GM12878 (cell line): ENCODE results near the gene HCN3. TPM values are rescaled to one million over a fixed set of nuclear protein-coding genes. Genes with fewer than 3 reads are reported as not detected.

Experiments
- ATAC-seq: fragments of 200-7000 bp; cut with Tn5 transposase; 3 replicates; pipeline ENCODE4 v1.9.1; 2020; ENCODE audit warnings: mild to moderate bottlenecking, moderate library complexity
- BruUV-seq: library from RNA; stranded (reverse); fragments of 400-500 nt; replicated peaks from 2 replicates; lab custom pipeline; 2021; lab: Mats Ljungman, UMichigan
- CTCF ChIA-PET: fragments of 300-600 bp; sonication (Branson Sonifier 250); formaldehyde crosslinking; extraction: SDS; loops from one replicate; lab custom pipeline; 2021; ENCODE audit warnings: inconsistent platforms; lab: Yijun Ruan, JAX
- POLR2A ChIA-PET: fragments of 350-600 bp; formaldehyde crosslinking; extraction: SDS; loops from one replicate; lab custom pipeline; 2021; ENCODE audit warnings: inconsistent platforms; lab: Charles Lee
- RAD21 ChIA-PET: fragments of 300-600 bp; sonication (Branson Sonifier 250); formaldehyde crosslinking; loops from one replicate; lab custom pipeline; 2023; ENCODE audit warnings: antibody characterized with exemption; ENCODE audit not compliant: unreplicated experiment; lab: Charles Lee
- SMC1A ChIA-PET: fragments of 300-600 bp; sonication (Branson Sonifier 250); formaldehyde crosslinking; loops from one replicate; lab custom pipeline; 2023; ENCODE audit not compliant: unreplicated experiment, uncharacterized antibody; lab: Charles Lee
- DNase-seq: peaks from one replicate; pipeline ENCODE4 v3.0.0-alpha.2; 2011; ENCODE audit warnings: low read depth, low spot score
- FAIRE-seq: peaks from 3 replicates; lab custom pipeline; 2011; peaks lifted over from hg19 to GRCh38; lab: Jason Lieb, UNC
- H2AFZ ChIP-seq: 2 replicates; pipeline ENCODE4 v1.6.0; 2011; ENCODE audit warnings: low read depth, low read length, control low read depth; ENCODE audit not compliant: control insufficient read depth
- H3K27ac ChIP-seq: 2 replicates; pipeline ENCODE4 v1.5.1; 2011; ENCODE audit warnings: control low read depth; ENCODE audit not compliant: control insufficient read depth, insufficient read depth
- H3K27me3 ChIP-seq, 2 experiments: replicated peaks in 1 of 2; 2 replicates each; pipeline versions ENCODE4 v1.6.0 to v1.6.1; 2011; ENCODE audit warnings: low read length in 1 of 2; ENCODE audit not compliant: control insufficient read depth in 2 of 2, insufficient read depth in 2 of 2
- H3K36me3 ChIP-seq, 2 experiments: 2 replicates each; pipeline ENCODE4 v1.5.1; 2011; ENCODE audit warnings: low read length in 1 of 2; ENCODE audit not compliant: control insufficient read depth in 2 of 2, insufficient read depth in 2 of 2
- H3K4me1 ChIP-seq: 2 replicates; pipeline ENCODE4 v1.6.1; 2011; ENCODE audit warnings: mild to moderate bottlenecking, low read length, moderate library complexity, mixed read lengths; ENCODE audit not compliant: control insufficient read depth, insufficient read depth
- H3K4me2 ChIP-seq: 2 replicates; pipeline ENCODE4 v1.6.0; 2011; ENCODE audit warnings: control low read depth; ENCODE audit not compliant: control insufficient read depth, insufficient read depth
- H3K4me3 ChIP-seq: fragments of 200-600 bp; sonication (generic); 2 replicates; pipeline ENCODE4 v1.5.1; 2016
- H3K79me2 ChIP-seq: 2 replicates; pipeline ENCODE4 v1.6.0; 2011; ENCODE audit warnings: low read length; ENCODE audit not compliant: control insufficient read depth, insufficient read depth
- H3K9ac ChIP-seq: 2 replicates; pipeline ENCODE4 v1.8.0; 2011; ENCODE audit warnings: low read length, control low read depth, mixed read lengths; ENCODE audit not compliant: control insufficient read depth, insufficient read depth
- H3K9me3 ChIP-seq: replicated peaks from 3 replicates; pipeline ENCODE4 v1.5.1; 2011; ENCODE audit warnings: mild to moderate bottlenecking, low read length; ENCODE audit not compliant: control insufficient read depth, insufficient read depth
- H4K20me1 ChIP-seq: 2 replicates; pipeline ENCODE4 v1.6.0; 2011; ENCODE audit not compliant: control insufficient read depth, insufficient read depth
- HCFC1 ChIP-seq: fragments of 150-350 bp; IDR thresholded peaks from 2 replicates; pipeline ENCODE4 v1.6.1; 2014; ENCODE audit warnings: low read length
- SIX5 ChIP-seq: IDR thresholded peaks from 2 replicates; pipeline ENCODE4 v1.6.1; 2011; ENCODE audit warnings: mild to moderate bottlenecking, low read depth, low read length, moderate library complexity; ENCODE audit not compliant: severe bottlenecking
- WGBS: methylation state at CpG from one replicate; pipeline ENCODE4 v1.1.6; 2016; ENCODE audit warnings: low lambda C conversion rate; ENCODE audit not compliant: insufficient replicate concordance, insufficient coverage; ENCODE audit errors: missing lambda C conversion rate; 5-methylcytosine and 5-hydroxymethylcytosine counted together
- in situ Hi-C: fragments of 300-500 bp; cut with MboI; formaldehyde crosslinking; loops from 9 replicates; pipeline ENCODE4 v1.14.3; 2018; ENCODE audit warnings: mixed read lengths
- intact Hi-C: fragments of 100-400 bp; cut with micrococcal nuclease; formaldehyde crosslinking; loops from one replicate; pipeline ENCODE4 v1.14.2; 2022; ENCODE audit not compliant: unreplicated experiment
- polyA plus RNA-seq, 11 experiments: library from polyadenylated mRNA; depleted of rRNA in 4 of 11; unstranded in 6 of 11; stranded (reverse) in 5 of 11; fragments of >200 nt; fragmentation: Nextera tagmentation in 4 of 11; fragmentation: Illumina TruSeq in 1 of 11; extraction: Ambion mirVana in 4 of 11; extraction: Trizol in 1 of 11; gene quantifications; 1 replicate in 1 of 11; 2 replicates in 10 of 11; pipeline versions ENCODE4 v1.2.1 to v1.2.3, GENCODE V29; 2011 to 2016; ENCODE audit warnings: inconsistent platforms in 2 of 11, missing spikeins in 2 of 11, low read depth in 1 of 11
- total RNA-seq, 4 experiments: library from RNA; depleted of rRNA in 3 of 4; stranded (reverse); fragments of >200 nt in 3 of 4; fragmentation: Illumina TruSeq in 1 of 4; extraction: Trizol in 1 of 4; gene quantifications; 2 replicates each; pipeline versions ENCODE4 v1.2.1 to v1.2.3, GENCODE V29; 2013 to 2021
- TF ChIP-seq, protein P1 (sequence below): fragments of 450-650 bp; IDR thresholded peaks from 2 replicates; pipeline ENCODE4 v1.6.1; 2017; ENCODE audit warnings: mild to moderate bottlenecking, low read depth, inconsistent platforms; ENCODE audit not compliant: poor library complexity, severe bottlenecking
- TF ChIP-seq, protein P2 (sequence below), 3 experiments: IDR thresholded peaks in 2 of 3; conservative IDR thresholded peaks in 1 of 3; 2 replicates each; pipeline ENCODE4 v1.5.1; 2011; ENCODE audit warnings: low read depth in 3 of 3, low read length in 3 of 3, mild to moderate bottlenecking in 3 of 3, control low read depth in 2 of 3, moderate library complexity in 2 of 3, inconsistent platforms in 1 of 3, mixed read lengths in 1 of 3; ENCODE audit not compliant: control insufficient read depth in 2 of 3, insufficient read depth in 1 of 3; ENCODE audit errors: extremely low read depth in 1 of 3

Gene HCN3
- total and polyA plus RNA-seq, 10 of the 15 experiments (the other 5 are each of a cell fraction or from before 2014, with no cell fraction given): 0.08 to 4.1 (median 1.8) TPM

DNA sequence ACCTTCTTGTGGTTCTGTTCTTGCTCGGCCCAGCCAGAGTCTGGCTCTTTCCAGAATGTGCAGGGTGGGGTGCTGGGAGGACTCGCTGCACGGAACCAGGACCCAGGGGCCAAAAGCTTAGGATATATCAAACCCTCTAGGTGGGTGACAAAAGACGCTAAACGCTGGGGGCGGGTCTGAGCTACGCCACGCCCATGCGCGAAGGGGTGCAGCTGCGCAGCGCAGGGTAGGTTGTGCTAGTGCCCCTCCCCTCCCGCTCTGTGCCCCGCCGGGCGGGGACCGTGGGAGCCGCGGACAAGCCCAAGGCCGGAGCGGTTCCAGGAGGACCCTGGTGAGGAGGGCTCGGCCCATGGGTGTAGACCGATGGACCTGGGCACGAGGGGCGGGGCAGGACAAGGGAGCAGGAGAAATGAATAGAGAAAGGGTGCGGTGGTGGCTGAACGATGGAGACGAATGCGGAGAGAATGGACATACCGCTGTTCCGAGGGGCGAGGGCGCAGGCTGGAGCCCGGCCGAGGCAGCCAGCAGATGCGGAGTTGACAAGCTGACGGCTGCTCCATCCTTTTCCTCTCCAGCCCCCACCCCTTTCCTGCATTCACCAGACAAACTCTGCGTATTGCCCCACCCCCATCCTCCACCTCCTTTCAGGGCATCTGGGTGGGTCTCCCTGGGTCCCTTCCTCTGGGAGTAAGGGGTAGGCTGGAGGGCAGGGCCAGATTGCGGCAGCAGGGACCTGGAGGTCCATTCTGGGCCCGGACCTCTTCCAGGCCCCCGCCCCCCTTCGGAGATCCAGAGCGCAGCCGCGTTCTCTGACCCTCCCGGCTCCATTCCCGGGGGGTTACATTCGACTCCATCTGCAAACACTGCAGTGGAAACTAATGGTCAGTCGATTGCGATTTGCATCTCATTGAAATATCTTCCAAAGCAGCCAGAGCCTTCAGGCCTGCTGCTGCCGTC, 43.7 kb downstream of the HCN3 start, which contains the start of gene RUSC1 (continued):
- TF ChIP-seq, protein P1, sequence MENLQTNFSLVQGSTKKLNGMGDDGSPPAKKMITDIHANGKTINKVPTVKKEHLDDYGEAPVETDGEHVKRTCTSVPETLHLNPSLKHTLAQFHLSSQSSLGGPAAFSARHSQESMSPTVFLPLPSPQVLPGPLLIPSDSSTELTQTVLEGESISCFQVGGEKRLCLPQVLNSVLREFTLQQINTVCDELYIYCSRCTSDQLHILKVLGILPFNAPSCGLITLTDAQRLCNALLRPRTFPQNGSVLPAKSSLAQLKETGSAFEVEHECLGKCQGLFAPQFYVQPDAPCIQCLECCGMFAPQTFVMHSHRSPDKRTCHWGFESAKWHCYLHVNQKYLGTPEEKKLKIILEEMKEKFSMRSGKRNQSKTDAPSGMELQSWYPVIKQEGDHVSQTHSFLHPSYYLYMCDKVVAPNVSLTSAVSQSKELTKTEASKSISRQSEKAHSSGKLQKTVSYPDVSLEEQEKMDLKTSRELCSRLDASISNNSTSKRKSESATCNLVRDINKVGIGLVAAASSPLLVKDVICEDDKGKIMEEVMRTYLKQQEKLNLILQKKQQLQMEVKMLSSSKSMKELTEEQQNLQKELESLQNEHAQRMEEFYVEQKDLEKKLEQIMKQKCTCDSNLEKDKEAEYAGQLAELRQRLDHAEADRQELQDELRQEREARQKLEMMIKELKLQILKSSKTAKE: no peak
- TF ChIP-seq HCFC1: no peak

DNA sequence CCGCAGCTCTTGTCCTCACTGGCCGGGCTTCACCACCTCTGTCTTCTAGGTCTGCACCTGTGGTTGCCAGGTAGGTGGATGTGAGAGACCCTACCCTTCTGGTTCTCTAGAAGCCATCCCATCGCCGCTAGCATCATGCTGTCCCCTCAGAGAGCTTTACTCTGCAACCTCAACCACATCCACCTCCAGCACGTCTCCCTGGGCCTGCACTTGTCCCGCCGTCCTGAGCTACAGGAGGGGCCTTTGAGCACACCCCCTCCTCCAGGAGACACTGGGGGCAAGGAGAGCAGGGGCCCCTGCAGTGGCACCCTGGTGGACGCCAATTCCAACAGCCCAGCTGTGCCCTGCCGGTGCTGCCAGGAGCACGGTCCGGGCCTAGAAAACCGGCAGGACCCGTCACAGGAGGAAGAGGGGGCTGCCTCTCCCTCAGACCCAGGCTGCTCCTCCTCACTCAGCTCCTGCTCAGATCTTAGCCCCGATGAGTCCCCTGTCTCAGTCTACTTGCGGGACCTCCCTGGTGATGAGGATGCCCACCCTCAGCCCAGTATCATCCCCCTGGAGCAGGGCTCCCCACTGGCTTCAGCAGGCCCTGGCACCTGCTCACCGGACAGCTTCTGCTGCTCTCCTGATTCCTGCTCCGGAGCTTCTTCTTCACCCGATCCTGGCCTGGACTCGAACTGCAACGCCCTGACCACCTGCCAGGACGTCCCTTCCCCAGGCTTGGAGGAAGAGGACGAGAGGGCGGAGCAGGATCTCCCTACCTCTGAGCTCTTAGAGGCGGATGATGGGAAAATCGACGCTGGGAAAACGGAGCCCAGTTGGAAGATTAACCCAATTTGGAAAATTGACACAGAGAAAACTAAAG, 44.6 kb downstream of the HCN3 start:
- Histone ChIP-seq H3K9me3 (no peaks in the 10 kb centered on the region), H3K27ac (no peak overlapping the region), H3K9ac (no peak overlapping the region), H3K27me3 (no peaks in the 10 kb centered on the region), H3K79me2 (no peaks in the 10 kb centered on the region; the same call in none of the 2 replicates), H3K4me1 (peaks cover 7% of the 10 kb centered on the region), H3K36me3 (peaks cover 7 to 18% of the 10 kb centered on the region in 2 experiments), H4K20me1 (no peaks in the 10 kb centered on the region), H3K4me3 (peak overlapping the region; percentile 88)
- in situ Hi-C loops: no loop called here
- ChIA-PET CTCF (interaction anchor here (0.7 to 9.6 kb wide), 16 partner anchors 10 to 277 kb away, joined by 3 to 225 read pairs (median 8); partner anchors contain the start of genes CLK2, ENTREP3, FDPS and KRTCAP2), POLR2A (interaction anchor here (0.7 to 4.3 kb wide), 9 partner anchors 13 to 114 kb away, joined by 3 to 28 read pairs (median 3); partner anchors contain the start of genes CLK2, FDPS, MTX1 and THBS3)
- WGBS: 89% methylated on average over 25 of the region's 27 CpGs
- ATAC-seq (no peak), FAIRE-seq (no peak), DNase-seq (no peak)
- no TSS peak for BruUV-seq
- intact Hi-C loops: loop anchor here (2.0 to 5.0 kb wide), 2 partner anchors 115 to 270 kb away; partner anchors contain the start of gene THBS3
- TF ChIP-seq, protein P2, sequence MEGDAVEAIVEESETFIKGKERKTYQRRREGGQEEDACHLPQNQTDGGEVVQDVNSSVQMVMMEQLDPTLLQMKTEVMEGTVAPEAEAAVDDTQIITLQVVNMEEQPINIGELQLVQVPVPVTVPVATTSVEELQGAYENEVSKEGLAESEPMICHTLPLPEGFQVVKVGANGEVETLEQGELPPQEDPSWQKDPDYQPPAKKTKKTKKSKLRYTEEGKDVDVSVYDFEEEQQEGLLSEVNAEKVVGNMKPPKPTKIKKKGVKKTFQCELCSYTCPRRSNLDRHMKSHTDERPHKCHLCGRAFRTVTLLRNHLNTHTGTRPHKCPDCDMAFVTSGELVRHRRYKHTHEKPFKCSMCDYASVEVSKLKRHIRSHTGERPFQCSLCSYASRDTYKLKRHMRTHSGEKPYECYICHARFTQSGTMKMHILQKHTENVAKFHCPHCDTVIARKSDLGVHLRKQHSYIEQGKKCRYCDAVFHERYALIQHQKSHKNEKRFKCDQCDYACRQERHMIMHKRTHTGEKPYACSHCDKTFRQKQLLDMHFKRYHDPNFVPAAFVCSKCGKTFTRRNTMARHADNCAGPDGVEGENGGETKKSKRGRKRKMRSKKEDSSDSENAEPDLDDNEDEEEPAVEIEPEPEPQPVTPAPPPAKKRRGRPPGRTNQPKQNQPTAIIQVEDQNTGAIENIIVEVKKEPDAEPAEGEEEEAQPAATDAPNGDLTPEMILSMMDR (IDR thresholded peaks at IDR 0.05 in 2 of 3, conservative IDR thresholded peaks at IDR 0.05 in 1 of 3; ENCODE audit: control insufficient read depth in 2 of 3, extremely low read depth in 1 of 3, insufficient read depth in 1 of 3, low read depth in 3 of 3, low read length in 3 of 3): 0 out of 6 replicates have a peak, but pooled peaks of 1 of the 3 experiments have one; percentile 2
- TF ChIP-seq SIX5: no peak
- TF ChIP-seq, all 136 proteins: peak for 1
- peak overlapping the region; percentile 90 for H3K4me2 ChIP-seq
- H2AFZ ChIP-seq: no peak overlapping the region
- RAD21 ChIA-PET: interaction anchor here (1.5 to 5.4 kb wide), 5 partner anchors 17 to 71 kb away, joined by 3 to 81 read pairs (median 8); partner anchors contain the start of gene CLK2
- SMC1A ChIA-PET: interaction anchor here (0.8 to 6.8 kb wide), 11 partner anchors 10 to 183 kb away, joined by 3 to 57 read pairs (median 6); partner anchors contain the start of genes CLK2, FDPS, HCN3 and PKLR
